Peyer's patch (tissue), 4 donors: Measurements from ENCODE around the gene PTCH1.

Experiments used
- CTCF ChIP-seq, 6 experiments: fragments of 450-650 bp in 4 of 6; fragments of 200-600 bp in 2 of 6; sonication (generic) in 1 of 6; IDR thresholded peaks; one replicate each; pipeline ENCODE4 v1.5.1; 2017 to 2019; ENCODE audit warnings: antibody characterized with exemption in 6 of 6, mild to moderate bottlenecking in 3 of 6, moderate library complexity in 1 of 6
- POLR2A ChIP-seq, 2 donors: fragments of 450-650 bp; IDR thresholded peaks; one replicate each; pipeline ENCODE4 v1.5.1; 2017; ENCODE audit warnings: antibody characterized with exemption in 2 of 2, mild to moderate bottlenecking in 2 of 2, moderate library complexity in 2 of 2

- TF ChIP-seq POLR2A (IDR thresholded peaks at IDR 0.05): no peak
- no peak for TF ChIP-seq CTCF (IDR thresholded peaks at IDR 0.05)
Measured at GRCh38 chr9:95406121-95406520, 110.7 kb downstream of the PTCH1 start.
